EH (cell line): ENCODE measurements around the gene BCKDHB.
"Not testable (repeated sequence)": the region's sequence is repeated elsewhere in the genome, so short reads cannot be mapped to it uniquely, and the experiment has no call there.

Experiments used
- DNase-seq: peaks from one replicate; pipeline ENCODE4 v3.0.0-alpha.2; 2015; ENCODE audit warnings: low read depth

BCKDHB gene

GRCh38 chr6:80263585-80263984 lies 157.1 kb downstream of the BCKDHB start:
- no peak for DNase-seq

GRCh38 chr6:80268865-80269730 lies 162.6 kb downstream of the BCKDHB start:
- DNase-seq = no peak

- no peak for DNase-seq
Observed at GRCh38 chr6:80271074-80271473, 164.6 kb downstream of the BCKDHB start.

GRCh38 chr6:80272988-80273387 lies 166.5 kb downstream of the BCKDHB start:
- DNase-seq = no peak

- peak; percentile 51 for DNase-seq
Observed at GRCh38 chr6:80276861-80277260, 170.4 kb downstream of the BCKDHB start.

GRCh38 chr6:80277501-80277900 lies 171.0 kb downstream of the BCKDHB start:
- DNase-seq = no peak

GRCh38 chr6:80280262-80281010 lies 174.0 kb downstream of the BCKDHB start:
- DNase-seq = peak; percentile 36

- DNase-seq = peak; percentile 2
Observed at GRCh38 chr6:80282913-80283554, 176.6 kb downstream of the BCKDHB start.

- DNase-seq = no peak
Observed at GRCh38 chr6:80287112-80287511, 180.6 kb downstream of the BCKDHB start.

- no peak for DNase-seq
Observed at GRCh38 chr6:80287607-80288006, 181.1 kb downstream of the BCKDHB start.

GRCh38 chr6:80289727-80290126 lies 183.3 kb downstream of the BCKDHB start:
- no peak for DNase-seq

- DNase-seq = not testable (repeated sequence)
Observed at GRCh38 chr6:80294531-80294930, 188.1 kb downstream of the BCKDHB start.

GRCh38 chr6:80302716-80303115 lies 196.2 kb downstream of the BCKDHB start:
- no peak for DNase-seq

- DNase-seq = peak; percentile 48
Observed at GRCh38 chr6:80304014-80304413, 197.5 kb downstream of the BCKDHB start.

GRCh38 chr6:80314531-80314930 lies 208.1 kb downstream of the BCKDHB start:
- DNase-seq = no peak

- no peak for DNase-seq
Observed at GRCh38 chr6:80316686-80317231, 210.3 kb downstream of the BCKDHB start.

GRCh38 chr6:80319196-80319595 lies 212.7 kb downstream of the BCKDHB start:
- DNase-seq = peak; percentile 43

GRCh38 chr6:80321011-80321410 lies 214.5 kb downstream of the BCKDHB start:
- no peak for DNase-seq

GRCh38 chr6:80325742-80326141 lies 219.3 kb downstream of the BCKDHB start:
- DNase-seq = no peak

GRCh38 chr6:80328652-80329051 lies 222.2 kb downstream of the BCKDHB start:
- DNase-seq = no peak

GRCh38 chr6:80329496-80329895 lies 223.0 kb downstream of the BCKDHB start:
- DNase-seq = no peak

GRCh38 chr6:80330961-80331360 lies 224.5 kb downstream of the BCKDHB start:
- DNase-seq = no peak
